OCI-LY1 (cell line): ENCODE data around the gene VIT.

Experiments used
- H2AFZ ChIP-seq: fragments of 200-600 bp; sonication (generic), shearing (Covaris generic); 2 replicates; pipeline ENCODE4 v1.6.0; 2014; ENCODE audit warnings: antibody characterized with exemption, mild to moderate bottlenecking, low read length
- H3F3A ChIP-seq: fragments of 200-600 bp; sonication (generic), shearing (Covaris generic); 2 replicates; pipeline ENCODE4 v1.6.0; 2014; ENCODE audit warnings: mild to moderate bottlenecking, antibody characterized with exemption, low read length, moderate library complexity; ENCODE audit not compliant: insufficient read depth
- H3K27ac ChIP-seq: fragments of 200-600 bp; sonication (generic); 2 replicates; pipeline ENCODE4 v1.5.1; 2014; ENCODE audit warnings: low read length, mixed run types, mild to moderate bottlenecking, low read depth; ENCODE audit not compliant: poor library complexity, severe bottlenecking
- H3K27me3 ChIP-seq: fragments of 200-600 bp; sonication (generic); 2 replicates; pipeline ENCODE4 v1.6.0; 2014; ENCODE audit warnings: antibody characterized with exemption, mild to moderate bottlenecking, low read length, moderate library complexity; ENCODE audit not compliant: insufficient read depth
- H3K36me3 ChIP-seq: fragments of 200-600 bp; sonication (generic); 2 replicates; pipeline ENCODE4 v1.6.1; 2014; ENCODE audit warnings: mild to moderate bottlenecking, antibody characterized with exemption, low read length, moderate library complexity, mixed read lengths; ENCODE audit not compliant: insufficient read depth
- H3K4me1 ChIP-seq: fragments of 200-600 bp; sonication (generic); 2 replicates; pipeline ENCODE4 v1.5.1; 2014; ENCODE audit warnings: mild to moderate bottlenecking, low read length, moderate library complexity; ENCODE audit not compliant: insufficient read depth, severe bottlenecking
- H3K4me2 ChIP-seq: fragments of 200-600 bp; sonication (generic), shearing (Covaris generic); 2 replicates; pipeline ENCODE4 v1.6.1; 2014; ENCODE audit warnings: low read length
- H3K4me3 ChIP-seq: fragments of 200-600 bp; sonication (generic); 2 replicates; pipeline ENCODE4 v1.5.1; 2014; ENCODE audit warnings: low read length, low read depth, mild to moderate bottlenecking, mixed read lengths; ENCODE audit not compliant: poor library complexity, severe bottlenecking
- H3K79me2 ChIP-seq: fragments of 200-600 bp; shearing (Covaris generic); 2 replicates; pipeline ENCODE4 v1.6.1; 2016; ENCODE audit warnings: mixed run types, low read length, mixed read lengths; ENCODE audit not compliant: insufficient read depth
- H3K9ac ChIP-seq: fragments of 200-600 bp; sonication (generic), shearing (Covaris generic); 2 replicates; pipeline ENCODE4 v1.6.1; 2014; ENCODE audit warnings: mild to moderate bottlenecking, low read length, mixed read lengths
- H3K9me2 ChIP-seq: fragments of 200-600 bp; sonication (generic), shearing (Covaris generic); 2 replicates; pipeline ENCODE4 v1.6.1; 2014; ENCODE audit warnings: low read depth, mild to moderate bottlenecking, low read length, mixed read lengths
- H3K9me3 ChIP-seq: fragments of 200-600 bp; shearing (Covaris generic); 2 replicates; pipeline ENCODE4 v1.6.1; 2014; ENCODE audit warnings: low read length, mixed read lengths
- H4K20me1 ChIP-seq: fragments of 200-600 bp; sonication (generic), shearing (Covaris generic); 2 replicates; pipeline ENCODE4 v1.6.0; 2016; ENCODE audit warnings: mild to moderate bottlenecking, low read length; ENCODE audit not compliant: insufficient read depth
- CTCF ChIP-seq: fragments of 200-600 bp; sonication (generic), shearing (Covaris generic); IDR thresholded peaks from 2 replicates; pipeline ENCODE4 v1.5.1; 2017; ENCODE audit warnings: mild to moderate bottlenecking, antibody characterized with exemption, low read length, moderate library complexity, mixed read lengths
- EZH2 ChIP-seq: fragments of 200-600 bp; sonication (generic), shearing (Covaris generic); IDR thresholded peaks from 2 replicates; pipeline ENCODE4 v1.8.0; 2017; ENCODE audit warnings: borderline replicate concordance, mixed run types, mild to moderate bottlenecking, antibody characterized with exemption, low read length, moderate library complexity, mixed read lengths

Gene VIT

GRCh38 chr2:36711741-36712314 is 15.3 kb downstream of the VIT start:
- H3K4me3 ChIP-seq = no peak overlapping the region

GRCh38 chr2:36713310-36713709 is 16.8 kb downstream of the VIT start:
- no peaks in the 10 kb centered on the region for H3F3A ChIP-seq
- no peak overlapping the region for H3K4me3 ChIP-seq
- H3K9me3 ChIP-seq = peaks cover 6% of the 10 kb centered on the region; the same call in 1 of the 2 replicates
- no peak overlapping the region for H3K27ac ChIP-seq
- H3K4me2 ChIP-seq = no peak overlapping the region
- H4K20me1 ChIP-seq = no peaks in the 10 kb centered on the region
- H3K4me1 ChIP-seq = no peaks in the 10 kb centered on the region
- H3K9me2 ChIP-seq = no peaks in the 10 kb centered on the region
- no peak for TF ChIP-seq EZH2
- no peak for TF ChIP-seq CTCF
- H2AFZ ChIP-seq = no peak overlapping the region
- no peaks in the 10 kb centered on the region for H3K36me3 ChIP-seq
- H3K9ac ChIP-seq = no peak overlapping the region
- H3K79me2 ChIP-seq = no peaks in the 10 kb centered on the region
- H3K27me3 ChIP-seq = no peaks in the 10 kb centered on the region

More at GRCh38 chr2:36711741-36712314, 15.3 kb downstream of the VIT start:
- Histone ChIP-seq H3K9me2 (no peaks in the 10 kb centered on the region), H3K4me1 (no peaks in the 10 kb centered on the region), H3F3A (no peaks in the 10 kb centered on the region), H4K20me1 (no peaks in the 10 kb centered on the region), H3K79me2 (no peaks in the 10 kb centered on the region), H2AFZ (no peak overlapping the region), H3K4me2 (no peak overlapping the region), H3K9me3 (peaks cover 6% of the 10 kb centered on the region; the same call in 1 of the 2 replicates), H3K27me3 (no peaks in the 10 kb centered on the region), H3K36me3 (no peaks in the 10 kb centered on the region), H3K27ac (no peak overlapping the region), H3K9ac (no peak overlapping the region)
- no peak for TF ChIP-seq CTCF

GRCh38 chr2:36716111-36716510 is 19.6 kb downstream of the VIT start:
- H3K9ac ChIP-seq = no peak overlapping the region
- H3K36me3 ChIP-seq = no peaks in the 10 kb centered on the region
- H4K20me1 ChIP-seq = no peaks in the 10 kb centered on the region
- no peaks in the 10 kb centered on the region for H3K4me1 ChIP-seq
- peaks cover 1% of the 10 kb centered on the region; the same call in 1 of the 2 replicates for H3K9me3 ChIP-seq
- H3K79me2 ChIP-seq = no peaks in the 10 kb centered on the region
- TF ChIP-seq CTCF (no peak), EZH2 (no peak)
- no peak overlapping the region for H3K4me3 ChIP-seq
- no peak overlapping the region for H3K4me2 ChIP-seq
- H3K27ac ChIP-seq = no peak overlapping the region
- no peaks in the 10 kb centered on the region for H3K27me3 ChIP-seq
- H2AFZ ChIP-seq = no peak overlapping the region
- no peaks in the 10 kb centered on the region for H3K9me2 ChIP-seq
- no peaks in the 10 kb centered on the region for H3F3A ChIP-seq
